DND-41 (cell line): Measurements from ENCODE around the gene GPR183.

Source experiments
- ATAC-seq: fragments of 200-7000 bp; cut with Tn5 transposase; 3 replicates; pipeline ENCODE4 v1.9.1; 2021; ENCODE audit warnings: low read depth; ENCODE audit not compliant: insufficient read depth
- DNase-seq: peaks from one replicate; pipeline ENCODE4 v3.0.0-alpha.2; 2020
- H2AFZ ChIP-seq: 2 replicates; pipeline ENCODE4 v1.6.0; 2012; ENCODE audit warnings: low read depth, low read length
- H3K27ac ChIP-seq: 2 replicates; pipeline ENCODE4 v1.5.1; 2012; ENCODE audit warnings: low read length, inconsistent platforms
- H3K27me3 ChIP-seq: fragments of 200-600 bp; sonication (generic); 2 replicates; pipeline ENCODE4 v1.6.0; 2012; ENCODE audit warnings: low read length, mild to moderate bottlenecking, inconsistent platforms; ENCODE audit not compliant: insufficient read depth, poor library complexity
- H3K36me3 ChIP-seq: 2 replicates; pipeline ENCODE4 v1.5.1; 2012; ENCODE audit warnings: low read length, inconsistent platforms; ENCODE audit not compliant: insufficient read depth
- H3K4me1 ChIP-seq: 2 replicates; pipeline ENCODE4 v1.5.1; 2012; ENCODE audit warnings: mild to moderate bottlenecking, low read length; ENCODE audit not compliant: insufficient read depth
- H3K4me2 ChIP-seq: 2 replicates; pipeline ENCODE4 v1.6.0; 2012; ENCODE audit warnings: mild to moderate bottlenecking, moderate library complexity, low read length, inconsistent platforms; ENCODE audit not compliant: insufficient read depth
- H3K4me3 ChIP-seq, 2 experiments: fragments of 200-600 bp in 1 of 2; shearing (Covaris generic) in 1 of 2; 2 replicates each; pipeline ENCODE4 v1.5.1; 2012 to 2016; ENCODE audit warnings: inconsistent platforms in 2 of 2, low read length in 2 of 2, mild to moderate bottlenecking in 2 of 2, low read depth in 1 of 2, moderate library complexity in 1 of 2
- H3K79me2 ChIP-seq: 2 replicates; pipeline ENCODE4 v1.6.0; 2012; ENCODE audit warnings: low read length, inconsistent platforms; ENCODE audit not compliant: insufficient read depth
- H3K9ac ChIP-seq: 2 replicates; pipeline ENCODE4 v1.6.0; 2012; ENCODE audit warnings: low read depth, mild to moderate bottlenecking, inconsistent platforms, low read length, moderate library complexity
- H3K9me3 ChIP-seq: 2 replicates; pipeline ENCODE4 v1.5.1; 2012; ENCODE audit warnings: low read length, moderate library complexity, mild to moderate bottlenecking, inconsistent platforms; ENCODE audit not compliant: insufficient read depth, severe bottlenecking
- H4K20me1 ChIP-seq: 2 replicates; pipeline ENCODE4 v1.6.0; 2012; ENCODE audit warnings: low read length; ENCODE audit not compliant: insufficient read depth
- CTCF ChIP-seq: IDR thresholded peaks from 2 replicates; pipeline ENCODE4 v1.5.1; 2012; ENCODE audit warnings: borderline replicate concordance, low read length, moderate library complexity, mild to moderate bottlenecking; ENCODE audit not compliant: poor library complexity, severe bottlenecking; ENCODE audit errors: extremely low read depth
- EZH2 ChIP-seq: IDR thresholded peaks from 3 replicates; pipeline ENCODE4 v1.6.1; 2012; ENCODE audit warnings: borderline replicate concordance, low read depth, mild to moderate bottlenecking, moderate library complexity, low read length, inconsistent platforms; ENCODE audit not compliant: severe bottlenecking

GPR183 gene

GRCh38 chr13:99339736-99340397, 32.7 kb upstream of the GPR183 start:
- DNase-seq (peak; percentile 18), ATAC-seq (no peak)
- Histone ChIP-seq H4K20me1 (no peaks in the 10 kb centered on the region), H3K4me2 (no peak overlapping the region), H3K27me3 (no peaks in the 10 kb centered on the region), H2AFZ (no peak overlapping the region), H3K4me1 (no peaks in the 10 kb centered on the region), H3K79me2 (no peaks in the 10 kb centered on the region), H3K4me3 (no peak overlapping the region), H3K9me3 (no peaks in the 10 kb centered on the region), H3K27ac (no peak overlapping the region), H3K36me3 (peaks cover 60% of the 10 kb centered on the region), H3K9ac (no peak overlapping the region)
- TF ChIP-seq EZH2, result no peak
- TF ChIP-seq CTCF, result no peak

- ATAC-seq (no peak), DNase-seq (no peak)
- Histone ChIP-seq H3K9me3 (no peaks in the 10 kb centered on the region), H4K20me1 (no peaks in the 10 kb centered on the region), H3K27me3 (no peaks in the 10 kb centered on the region), H3K4me1 (no peaks in the 10 kb centered on the region), H2AFZ (no peak overlapping the region), H3K79me2 (no peaks in the 10 kb centered on the region), H3K9ac (no peak overlapping the region), H3K27ac (no peak overlapping the region), H3K4me2 (no peak overlapping the region), H3K36me3 (peaks cover 54% of the 10 kb centered on the region), H3K4me3 (no peak overlapping the region)
- no peak for TF ChIP-seq CTCF
- no peak for TF ChIP-seq EZH2
Observed at GRCh38 chr13:99339230-99339721, 32.1 kb upstream of the GPR183 start.

- TF ChIP-seq CTCF, result no peak
- no peak for TF ChIP-seq EZH2
- no peak overlapping the region for H2AFZ ChIP-seq
- H3K4me3 ChIP-seq, result no peak overlapping the region
- no peak overlapping the region for H3K27ac ChIP-seq
- no peaks in the 10 kb centered on the region for H3K9me3 ChIP-seq
- ATAC-seq, result peak; percentile 52; the same call in 2 of the 3 replicates
- no peak for DNase-seq
- H3K79me2 ChIP-seq, result no peaks in the 10 kb centered on the region
- no peak overlapping the region for H3K9ac ChIP-seq
- no peaks in the 10 kb centered on the region for H3K4me1 ChIP-seq
- H3K36me3 ChIP-seq, result peaks cover 21% of the 10 kb centered on the region
- H3K27me3 ChIP-seq, result no peaks in the 10 kb centered on the region
- no peaks in the 10 kb centered on the region for H4K20me1 ChIP-seq
- H3K4me2 ChIP-seq, result no peak overlapping the region
Observed at GRCh38 chr13:99335603-99336002, 28.4 kb upstream of the GPR183 start.
